HEK293 (cell line): ENCODE results near the gene MAP3K15.

Source experiments
- CTCF ChIA-PET: fragments of 350-600 bp; formaldehyde crosslinking; extraction: SDS; loops from one replicate; lab custom pipeline; 2021; ENCODE audit warnings: antibody characterized with exemption; lab: Yijun Ruan, JAX
- POLR2A ChIA-PET: fragments of 300-600 bp; formaldehyde crosslinking; extraction: SDS; loops from one replicate; lab custom pipeline; 2020; ENCODE audit warnings: antibody characterized with exemption, inconsistent platforms; lab: Yijun Ruan, JAX
- H3K27ac ChIP-seq: fragments of 200-500 bp; sonication (Bioruptor generic); 2 replicates; pipeline ENCODE4 v1.5.1; 2014; ENCODE audit warnings: low read depth, low read length, control low read depth, inconsistent platforms; ENCODE audit errors: extremely low read depth
- H3K36me3 ChIP-seq, 2 experiments: fragments of 200-500 bp in 1 of 2; sonication (Bioruptor generic) in 1 of 2; 1 replicate in 1 of 2; 2 replicates in 1 of 2; pipeline ENCODE4 v1.5.1; 2014 to 2017; ENCODE audit warnings: inconsistent platforms in 2 of 2, low read length in 2 of 2; ENCODE audit not compliant: control insufficient read depth in 2 of 2, insufficient read depth in 1 of 2
- H3K4me1 ChIP-seq: fragments of 200-500 bp; sonication (Bioruptor generic); 2 replicates; pipeline ENCODE4 v1.5.1; 2014; ENCODE audit warnings: mild to moderate bottlenecking, low read length, inconsistent platforms; ENCODE audit not compliant: control insufficient read depth, insufficient read depth
- H3K4me3 ChIP-seq: 2 replicates; pipeline ENCODE4 v1.5.1; 2011; ENCODE audit warnings: low read depth, mild to moderate bottlenecking, control low read depth, low read length, moderate library complexity
- H3K9me3 ChIP-seq: fragments of 200-500 bp; sonication (Bioruptor generic); 2 replicates; pipeline ENCODE4 v1.5.1; 2014; ENCODE audit warnings: low read depth, low read length, inconsistent platforms; ENCODE audit not compliant: control insufficient read depth, insufficient read depth
- CTCF ChIP-seq: fragments of 450-650 bp; formaldehyde crosslinking; IDR thresholded peaks from 2 replicates; pipeline ENCODE4 v1.5.1; 2016; ENCODE audit warnings: missing biosample characterization, missing genetic modification characterization
- KLF8 ChIP-seq: fragments of 450-650 bp; formaldehyde crosslinking; IDR thresholded peaks from 2 replicates; pipeline ENCODE4 v1.5.1; 2016; ENCODE audit warnings: missing biosample characterization, missing genetic modification characterization
- PBX3 ChIP-seq: sonication (generic); formaldehyde crosslinking; IDR thresholded peaks from 2 replicates; pipeline ENCODE4 v1.8.1; 2022; ENCODE audit warnings: mild to moderate bottlenecking, moderate library complexity, missing genetic modification reagents
- PRDM10 ChIP-seq: fragments of 450-650 bp; formaldehyde crosslinking; IDR thresholded peaks from 2 replicates; pipeline ENCODE4 v1.5.1; 2016; ENCODE audit warnings: missing biosample characterization, missing genetic modification characterization
- ZBTB6 ChIP-seq: fragments of 450-650 bp; formaldehyde crosslinking; IDR thresholded peaks from 2 replicates; pipeline ENCODE4 v1.5.1; 2017; ENCODE audit warnings: missing biosample characterization, missing genetic modification characterization
- ZNF19 ChIP-seq: fragments of 450-650 bp; formaldehyde crosslinking; IDR thresholded peaks from 2 replicates; pipeline ENCODE4; 2016; ENCODE audit warnings: missing biosample characterization, missing genetic modification characterization, low read depth
- ZNF221 ChIP-seq: fragments of 450-650 bp; formaldehyde crosslinking; IDR thresholded peaks from 2 replicates; pipeline ENCODE4 v1.5.1; 2017; ENCODE audit warnings: missing biosample characterization, missing genetic modification characterization, borderline replicate concordance
- ZNF23 ChIP-seq: fragments of 450-650 bp; formaldehyde crosslinking; IDR thresholded peaks from 2 replicates; pipeline ENCODE4 v1.5.1; 2016; ENCODE audit warnings: missing biosample characterization, missing genetic modification characterization, borderline replicate concordance
- ZNF248 ChIP-seq: fragments of 450-650 bp; formaldehyde crosslinking; IDR thresholded peaks from 2 replicates; pipeline ENCODE4 v1.5.1; 2017; ENCODE audit warnings: missing biosample characterization, missing genetic modification characterization
- ZNF48 ChIP-seq: fragments of 450-650 bp; formaldehyde crosslinking; IDR thresholded peaks from 2 replicates; pipeline ENCODE4 v1.5.1; 2016; ENCODE audit warnings: missing biosample characterization, missing genetic modification characterization
- ZNF513 ChIP-seq: fragments of 450-650 bp; IDR thresholded peaks from 2 replicates; pipeline ENCODE4 v1.5.1; 2018; ENCODE audit warnings: missing biosample characterization, missing genetic modification characterization
- ZNF518A ChIP-seq: fragments of 450-650 bp; formaldehyde crosslinking; conservative IDR thresholded peaks from 2 replicates; pipeline ENCODE4 v1.5.1; 2016; ENCODE audit warnings: low read depth, missing biosample characterization, missing genetic modification characterization
- ZNF544 ChIP-seq: fragments of 450-650 bp; formaldehyde crosslinking; IDR thresholded peaks from 2 replicates; pipeline ENCODE4 v1.5.0; 2017; ENCODE audit warnings: missing biosample characterization, missing genetic modification characterization
- ZNF560 ChIP-seq: fragments of 450-650 bp; formaldehyde crosslinking; IDR thresholded peaks from 2 replicates; pipeline ENCODE4 v1.5.1; 2017; ENCODE audit warnings: missing biosample characterization, missing genetic modification characterization, borderline replicate concordance
- ZNF654 ChIP-seq: fragments of 450-650 bp; formaldehyde crosslinking; IDR thresholded peaks from 2 replicates; pipeline ENCODE4 v1.5.1; 2016; ENCODE audit warnings: low read depth, missing biosample characterization, missing genetic modification characterization
- ZNF791 ChIP-seq: fragments of 450-650 bp; formaldehyde crosslinking; IDR thresholded peaks from 2 replicates; pipeline ENCODE4 v1.5.1; 2016; ENCODE audit warnings: missing biosample characterization, missing genetic modification characterization
- TF ChIP-seq, protein P1 (sequence below): fragments of 450-650 bp; formaldehyde crosslinking; optimal IDR thresholded peaks from 2 replicates; pipeline ENCODE3; 2016; ENCODE audit warnings: missing biosample characterization, mild to moderate bottlenecking, missing genetic modification characterization

MAP3K15 gene

GRCh38 chrX:19541196-19541595 lies 25.9 kb upstream of the MAP3K15 start (continued):
- TF ChIP-seq PRDM10 (tag by site-specific recombination) (no peak), ZNF221 (no peak), ZNF19 (tag by site-specific recombination) (no peak), PBX3 (no peak), ZNF513 (tag by site-specific recombination) (no peak)
- TF ChIP-seq, protein P1, sequence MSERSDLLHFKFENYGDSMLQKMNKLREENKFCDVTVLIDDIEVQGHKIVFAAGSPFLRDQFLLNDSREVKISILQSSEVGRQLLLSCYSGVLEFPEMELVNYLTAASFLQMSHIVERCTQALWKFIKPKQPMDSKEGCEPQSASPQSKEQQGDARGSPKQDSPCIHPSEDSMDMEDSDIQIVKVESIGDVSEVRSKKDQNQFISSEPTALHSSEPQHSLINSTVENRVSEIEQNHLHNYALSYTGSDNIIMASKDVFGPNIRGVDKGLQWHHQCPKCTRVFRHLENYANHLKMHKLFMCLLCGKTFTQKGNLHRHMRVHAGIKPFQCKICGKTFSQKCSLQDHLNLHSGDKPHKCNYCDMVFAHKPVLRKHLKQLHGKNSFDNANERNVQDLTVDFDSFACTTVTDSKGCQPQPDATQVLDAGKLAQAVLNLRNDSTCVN (tag by site-specific recombination), result no peak

GRCh38 chrX:19540076-19540475 lies 24.8 kb upstream of the MAP3K15 start:
- H3K9me3 ChIP-seq, result no peaks in the 10 kb centered on the region
- no peak overlapping the region for H3K27ac ChIP-seq
- POLR2A ChIA-PET, result no interaction called here
- no peaks in the 10 kb centered on the region for H3K4me1 ChIP-seq
- H3K36me3 ChIP-seq, result no peaks in the 10 kb centered on the region
- CTCF ChIA-PET, result interaction anchor here (1.1 to 1.2 kb wide), 2 partner anchors 158 to 168 kb away, joined by 3 to 5 read pairs; no protein-coding TSS in a partner anchor
- TF ChIP-seq CTCF (tag by site-specific recombination) (no peak), ZNF544 (tag by site-specific recombination) (no peak), ZNF248 (tag by site-specific recombination) (no peak), ZNF791 (tag by site-specific recombination) (no peak), ZNF560 (no peak), ZBTB6 (tag by site-specific recombination) (no peak), ZNF654 (tag by site-specific recombination) (no peak), ZNF23 (no peak), ZNF48 (tag by site-specific recombination) (no peak), KLF8 (tag by site-specific recombination) (no peak), ZNF518A (tag by site-specific recombination) (no peak)
- H3K4me3 ChIP-seq, result no peak overlapping the region
